ENCODE results near the gene HGF.
"Not testable (repeated sequence)": the region's sequence is repeated elsewhere in the genome, so short reads cannot be mapped to it uniquely, and the experiment has no call there.

The HGF gene

DNA sequence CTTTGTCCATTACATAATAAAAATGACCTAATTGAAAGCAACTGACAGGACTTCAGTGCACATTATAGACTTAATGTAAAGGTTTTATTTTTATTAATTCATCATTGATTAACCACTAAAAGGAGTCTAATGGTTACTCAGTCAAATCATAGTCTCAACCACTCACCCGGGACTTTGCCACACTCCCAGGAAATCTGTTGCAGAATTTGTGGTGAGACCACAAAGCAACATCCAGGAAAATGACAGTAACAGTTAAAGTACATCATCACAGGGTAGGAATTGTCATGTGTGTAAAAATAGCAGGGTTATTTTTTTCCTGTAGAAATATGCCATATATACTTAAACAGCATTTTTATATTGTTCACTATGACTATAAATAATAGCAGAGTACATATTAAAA lies 6.3 kb upstream of the HGF start:
- DNase-seq, result peak; percentile 25

DNA sequence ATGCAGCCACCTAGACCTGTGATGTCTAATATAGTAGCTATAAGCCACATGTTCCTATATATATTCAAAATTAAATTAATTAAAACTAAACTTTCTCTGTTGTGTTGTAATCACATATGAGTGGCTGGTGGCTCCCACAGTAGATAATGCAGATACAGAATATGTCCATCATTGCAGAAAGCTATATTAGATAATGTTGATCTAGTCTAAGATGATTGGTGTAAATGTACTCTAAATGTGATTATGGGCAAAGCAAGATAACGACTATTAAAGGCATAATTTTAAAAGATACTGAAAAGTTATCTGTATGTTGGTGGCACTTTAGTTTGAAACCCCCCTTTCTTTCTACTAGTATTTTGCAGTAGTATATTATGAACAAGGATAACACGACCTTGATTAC lies 5.7 kb upstream of the HGF start:
- no peak for DNase-seq

DNA sequence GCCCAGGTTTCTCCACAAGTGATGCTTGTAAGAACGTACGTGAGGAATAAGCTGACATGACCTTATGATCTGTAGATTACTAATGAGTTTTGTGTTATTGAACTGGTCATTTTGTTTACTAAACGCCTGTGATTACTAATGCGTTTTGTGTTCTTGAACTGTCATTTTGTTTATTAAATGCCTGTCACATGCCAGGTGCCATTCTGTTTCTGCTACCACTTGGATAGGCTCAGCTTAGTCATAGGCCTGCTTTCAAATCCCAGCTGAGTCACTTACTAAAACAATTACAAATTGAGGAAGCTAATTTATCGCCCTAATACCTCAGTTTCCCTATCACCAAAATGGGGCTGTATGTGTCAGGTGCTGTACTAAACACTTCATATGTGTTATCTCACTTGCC lies 4.7 kb upstream of the HGF start:
- peak; percentile 55 for DNase-seq

DNA sequence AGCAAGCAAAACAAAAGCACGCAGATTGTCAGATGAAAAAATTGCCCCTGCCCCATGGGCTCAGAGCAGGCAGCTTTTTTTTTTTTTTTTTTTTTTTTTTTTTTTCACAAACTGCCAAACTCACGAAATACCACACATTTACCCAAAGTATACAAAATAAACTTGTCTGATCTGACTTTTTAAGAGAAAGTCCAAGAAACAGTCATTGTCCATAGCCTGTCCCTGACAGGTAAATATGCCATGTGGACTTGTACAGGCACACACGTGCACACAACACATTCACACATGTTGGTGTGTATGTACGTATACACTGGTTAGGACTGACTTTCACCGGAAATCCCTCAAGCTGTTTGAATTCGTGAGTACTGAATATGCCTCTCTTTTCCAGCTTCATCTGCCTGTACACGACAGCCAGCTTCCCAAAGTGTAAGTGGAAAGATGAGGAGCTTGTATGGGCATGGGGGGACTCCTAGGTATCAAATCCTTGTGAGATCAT lies 929 bp upstream of the HGF start:
- DNase-seq, result no peak

DNA sequence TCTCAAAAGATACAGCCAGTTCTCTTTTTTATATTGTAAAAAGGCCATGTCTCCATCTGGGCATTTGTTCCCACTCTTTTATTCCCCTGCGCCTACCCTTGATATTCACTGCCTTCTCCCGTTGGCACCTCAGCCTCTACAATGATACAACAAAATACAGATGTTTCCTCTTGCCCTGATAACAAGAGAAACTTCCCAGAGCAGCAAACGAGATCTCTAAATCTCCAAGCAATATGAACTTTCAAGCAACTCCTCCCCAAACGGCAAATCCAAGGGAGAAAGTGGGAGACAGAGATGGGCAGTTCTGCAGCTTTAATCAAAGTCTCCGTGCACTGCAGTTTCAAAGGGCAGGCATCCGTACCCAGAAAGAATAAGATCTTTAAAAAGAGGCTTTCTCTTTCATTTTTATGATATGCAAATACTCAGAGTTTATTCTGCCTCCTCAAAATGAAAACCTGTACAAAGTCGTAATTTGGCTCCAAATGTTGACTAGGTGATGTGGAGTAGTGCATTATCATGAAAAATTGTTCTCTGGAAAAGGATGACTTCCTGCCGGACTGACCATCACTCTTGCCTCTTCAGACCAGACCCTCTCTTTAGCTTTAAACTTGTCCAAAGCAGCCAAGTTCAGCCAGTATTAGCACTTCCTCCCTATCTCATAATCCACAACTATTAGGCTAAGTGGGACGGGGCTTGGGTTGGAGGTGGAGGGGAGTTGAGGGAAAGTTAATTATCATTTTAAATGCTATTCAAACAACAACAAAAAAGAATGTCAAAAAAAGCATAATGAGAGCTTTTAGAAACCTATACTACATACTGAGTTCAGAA lies 682 bp downstream of the HGF start:
- DNase-seq, result no peak

DNA sequence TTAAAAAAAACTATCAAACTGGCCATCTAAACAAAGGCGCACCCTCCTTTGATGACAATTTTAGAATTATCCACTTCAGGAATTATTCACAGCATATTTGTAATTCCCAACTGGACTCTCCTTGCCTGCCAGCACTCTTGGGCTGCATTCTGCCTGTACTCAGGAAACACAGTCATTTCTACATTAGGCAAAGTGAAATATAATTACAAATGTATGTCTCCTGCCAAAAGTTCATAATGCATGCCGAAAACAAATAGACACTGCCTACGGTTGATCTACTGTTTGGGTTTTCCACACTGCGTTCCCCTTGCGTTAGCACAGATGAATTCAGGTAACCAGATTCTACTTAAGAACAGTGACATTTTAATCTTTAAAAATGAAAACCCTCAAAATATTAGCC lies 1.9 kb downstream of the HGF start:
- DNase-seq, result peak; percentile 67

DNA sequence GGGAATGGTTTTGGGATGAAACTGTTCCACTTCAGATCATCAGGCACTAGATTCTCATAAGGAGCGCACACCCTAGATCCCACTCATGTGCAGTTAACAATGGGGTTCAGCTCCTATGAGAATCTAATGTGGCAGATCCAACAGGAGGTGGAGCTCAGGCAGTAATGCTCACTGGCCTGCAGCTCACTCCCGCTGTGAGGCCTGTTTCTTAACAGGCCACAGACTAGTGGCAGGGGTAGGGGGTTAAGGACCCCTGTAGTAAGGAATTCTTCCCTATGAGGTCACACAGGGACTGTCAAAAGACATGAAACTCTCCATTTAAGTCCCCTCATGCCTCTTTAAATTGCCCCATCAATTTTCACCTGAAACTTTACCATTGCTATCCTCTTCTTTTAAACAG lies 8.0 kb downstream of the HGF start:
- no peak for DNase-seq

DNA sequence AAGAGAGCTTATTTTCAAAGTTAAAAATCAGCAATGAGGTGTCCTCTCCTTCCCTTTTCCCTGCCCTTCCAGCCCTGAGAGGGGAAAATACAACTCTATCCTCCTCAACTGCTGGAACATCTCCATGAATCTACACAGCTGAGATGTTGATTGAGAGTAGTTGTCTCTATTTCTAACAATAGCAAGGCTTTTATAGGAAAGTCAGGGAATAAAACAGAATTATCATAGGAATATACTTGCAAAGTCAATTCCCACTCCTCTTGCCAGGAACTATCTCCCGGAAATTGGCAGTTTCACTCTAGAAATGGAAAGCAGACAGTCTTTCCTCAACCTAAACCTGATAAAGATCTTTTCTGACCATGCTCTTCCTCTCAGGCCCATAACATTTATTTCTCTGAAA lies 8.8 kb downstream of the HGF start:
- DNase-seq, result no peak

DNA sequence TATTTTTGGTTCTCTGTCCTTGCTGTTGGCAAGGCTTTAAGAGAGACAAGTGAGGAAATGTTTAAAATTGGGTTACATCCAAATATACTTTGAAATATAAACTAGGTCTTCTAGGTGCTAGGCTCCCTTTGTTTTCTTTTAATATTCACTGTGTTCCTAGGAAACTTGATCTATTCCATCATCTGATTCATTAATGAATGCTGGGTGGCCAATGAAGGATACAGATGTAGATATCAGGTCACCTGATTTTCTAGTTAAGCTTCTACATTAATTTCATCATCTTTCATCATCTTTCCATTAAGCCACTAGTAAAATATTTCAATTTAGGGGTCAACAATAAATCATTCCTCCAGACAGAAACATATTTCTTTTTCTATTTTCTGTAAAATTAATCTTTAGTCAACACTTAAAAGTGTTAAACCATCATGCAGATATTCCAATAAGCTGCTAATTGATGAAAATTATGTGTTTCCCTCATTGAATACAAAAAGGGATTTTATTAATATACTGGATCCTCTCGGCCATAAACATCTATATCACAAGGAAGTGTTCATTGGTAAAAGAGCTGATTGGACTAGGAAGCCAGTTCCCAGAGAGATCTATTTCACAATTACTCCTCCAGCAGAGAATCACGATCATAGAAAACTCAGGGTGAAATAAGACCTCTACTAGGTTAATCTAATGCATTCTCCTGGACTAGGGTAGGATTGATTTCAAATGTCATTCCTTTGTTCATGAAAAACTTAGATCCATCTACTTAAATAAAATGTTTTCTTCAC lies 14.7 kb downstream of the HGF start:
- DNase-seq, result no peak

DNA sequence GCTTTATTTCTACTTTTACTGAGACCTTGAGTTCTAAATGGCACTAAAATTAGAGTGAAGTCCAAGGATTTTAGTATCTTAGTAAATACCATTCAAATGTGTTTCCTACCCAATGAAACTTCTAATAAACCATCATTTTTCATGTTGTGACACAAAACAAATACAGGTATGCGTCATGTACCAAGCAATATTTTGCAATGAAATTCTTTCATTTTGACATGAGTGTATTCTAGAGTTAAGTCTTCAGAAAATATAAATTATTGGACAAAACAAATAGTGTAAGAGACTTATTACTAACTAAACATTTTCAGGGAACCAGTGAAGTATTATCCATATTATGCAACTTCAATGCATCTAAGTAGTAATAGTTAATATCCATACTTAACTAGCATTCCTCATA lies 16.5 kb downstream of the HGF start:
- no peak for DNase-seq

DNA sequence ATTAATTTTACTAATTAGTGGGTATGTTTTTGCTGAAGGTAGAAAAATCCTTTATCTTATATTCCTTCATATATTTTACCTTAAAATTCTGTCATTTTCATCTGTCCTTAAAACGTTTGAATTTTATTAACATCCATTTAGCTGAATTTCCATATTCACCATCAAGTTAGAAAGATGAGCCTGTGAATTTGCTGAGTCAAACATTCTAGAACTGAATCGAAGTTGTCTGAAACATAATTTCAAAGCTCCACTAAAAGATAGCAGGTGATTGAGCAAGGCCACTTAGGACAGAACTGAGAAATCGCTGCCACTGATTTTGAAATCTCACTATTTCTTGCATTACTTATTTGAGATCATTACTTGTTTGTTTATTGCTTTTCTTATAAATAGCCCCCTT lies 17.5 kb downstream of the HGF start:
- no peak for DNase-seq

DNA sequence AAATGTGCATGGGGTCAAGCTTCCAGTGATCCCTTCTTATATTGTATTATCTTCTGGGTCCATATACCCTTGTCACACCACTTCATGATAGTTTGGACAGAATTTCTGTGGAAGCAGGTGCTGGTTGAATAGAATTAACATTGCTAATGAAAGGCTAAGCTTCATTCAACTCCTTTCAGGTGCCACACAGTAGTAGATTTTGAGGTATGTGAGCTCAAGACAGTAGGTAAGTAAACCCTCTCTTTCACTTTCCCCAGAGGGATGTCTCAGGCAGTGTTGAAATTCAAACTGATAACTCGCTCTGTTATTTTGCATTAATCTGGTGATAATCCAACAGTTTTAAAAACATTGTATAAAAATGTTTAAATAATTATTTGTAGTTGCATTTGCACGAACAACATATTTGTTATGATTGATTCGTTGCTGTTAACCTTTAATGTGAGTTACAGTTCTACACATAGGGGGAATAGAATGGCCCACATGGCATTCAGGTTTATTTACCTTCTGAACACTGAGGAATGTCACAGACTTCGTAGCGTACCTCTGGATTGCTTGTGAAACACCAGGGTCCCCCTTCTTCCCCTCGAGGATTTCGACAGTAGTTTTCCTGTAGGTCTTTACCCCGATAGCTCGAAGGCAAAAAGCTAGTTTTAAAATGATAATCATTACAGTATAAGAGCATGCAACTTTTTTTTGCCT lies 18.1 kb downstream of the HGF start:
- DNase-seq, result no peak

DNA sequence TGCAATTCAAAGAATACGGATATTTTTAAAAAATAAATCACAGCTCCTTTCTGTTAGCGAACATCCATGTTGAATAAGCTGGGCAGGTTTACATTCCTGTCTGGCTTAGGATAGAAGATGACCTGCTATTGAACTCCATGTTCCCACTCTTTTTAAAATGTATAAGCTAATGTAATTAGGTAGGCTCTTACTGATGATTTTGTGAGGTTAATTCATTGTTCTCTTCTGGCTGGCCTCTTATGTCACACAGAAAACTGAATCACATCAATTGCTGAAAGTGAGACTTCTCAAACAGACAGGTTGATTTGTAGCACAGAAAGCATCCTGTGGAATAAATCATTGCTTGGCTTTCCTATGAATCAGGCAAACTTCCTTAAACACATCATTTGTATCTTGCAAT lies 24.2 kb downstream of the HGF start:
- DNase-seq, result no peak

DNA sequence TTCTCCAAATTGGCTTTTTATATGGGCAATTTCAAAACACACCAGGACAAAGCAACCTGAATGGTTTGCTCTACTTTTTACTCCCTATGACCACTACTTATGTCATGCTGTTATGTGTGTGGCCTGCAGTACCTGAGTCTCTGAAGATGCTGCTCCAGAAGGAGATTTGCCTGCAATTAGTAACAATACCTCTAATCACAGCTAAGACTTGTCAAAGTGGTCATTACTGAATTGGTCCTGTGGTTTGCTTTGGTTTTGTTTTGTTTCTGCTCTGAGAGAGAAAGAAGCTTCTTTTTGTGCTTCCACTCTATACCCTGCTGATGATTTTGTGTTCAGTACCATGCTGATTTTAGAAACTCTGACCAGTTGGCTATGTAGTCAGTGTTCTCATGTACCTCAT lies 25.5 kb downstream of the HGF start:
- DNase-seq, result no peak

DNA sequence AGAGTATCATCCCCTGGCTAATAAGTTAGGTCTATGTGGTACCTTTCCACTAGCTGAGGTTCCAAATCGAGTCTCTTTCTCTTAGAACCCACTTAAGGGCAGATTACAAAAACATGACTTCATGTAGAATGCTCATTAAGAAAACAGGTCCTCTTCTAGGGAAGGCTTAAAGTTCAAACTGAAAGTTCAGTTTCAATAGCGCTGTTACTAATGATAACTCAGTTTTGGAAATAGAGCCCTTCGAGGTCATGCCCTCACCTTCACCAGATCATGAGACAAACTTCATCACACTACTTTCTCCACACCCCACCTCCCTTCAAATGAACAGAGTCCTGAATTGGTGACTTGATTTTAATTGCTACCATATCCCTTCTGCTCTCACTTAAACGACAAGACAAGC lies 26.2 kb downstream of the HGF start:
- DNase-seq, result no peak

DNA sequence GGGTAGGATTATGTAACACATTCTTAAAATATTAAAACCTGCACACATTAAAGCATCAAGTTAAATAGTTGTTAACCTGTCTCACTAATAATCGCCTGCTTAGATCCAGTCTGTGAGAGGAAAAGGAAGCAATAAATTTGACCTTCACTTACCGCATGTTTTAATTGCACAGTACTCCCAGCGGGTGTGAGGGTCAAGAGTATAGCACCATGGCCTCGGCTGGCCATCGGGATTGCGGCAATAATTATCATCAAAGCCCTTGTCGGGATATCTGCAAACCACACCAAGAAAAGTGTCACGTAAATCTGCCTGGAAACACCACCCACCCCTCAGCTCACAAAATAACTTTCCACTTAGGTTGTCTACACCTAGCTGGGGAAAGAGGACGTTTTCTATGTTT lies 26.6 kb downstream of the HGF start:
- DNase-seq, result no peak

DNA sequence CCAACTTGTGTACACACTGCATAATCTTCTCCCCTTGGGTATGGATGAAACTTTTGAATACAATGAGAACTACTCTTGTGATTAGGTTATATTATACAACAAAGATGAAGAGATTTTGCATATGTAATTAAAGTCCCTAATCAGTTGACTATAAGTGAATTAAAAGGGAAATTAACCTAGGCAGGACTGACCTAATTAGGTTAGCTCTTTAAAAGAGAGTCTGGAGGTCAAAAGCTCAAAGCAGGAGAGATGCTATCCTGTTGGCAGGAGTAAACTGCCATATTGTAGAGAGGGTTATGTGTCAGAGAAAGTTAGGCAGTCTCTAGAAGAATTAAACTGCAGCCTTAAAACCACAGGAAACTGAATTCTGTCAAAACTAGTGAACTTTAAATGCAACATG lies 29.4 kb downstream of the HGF start:
- no peak for DNase-seq

DNA sequence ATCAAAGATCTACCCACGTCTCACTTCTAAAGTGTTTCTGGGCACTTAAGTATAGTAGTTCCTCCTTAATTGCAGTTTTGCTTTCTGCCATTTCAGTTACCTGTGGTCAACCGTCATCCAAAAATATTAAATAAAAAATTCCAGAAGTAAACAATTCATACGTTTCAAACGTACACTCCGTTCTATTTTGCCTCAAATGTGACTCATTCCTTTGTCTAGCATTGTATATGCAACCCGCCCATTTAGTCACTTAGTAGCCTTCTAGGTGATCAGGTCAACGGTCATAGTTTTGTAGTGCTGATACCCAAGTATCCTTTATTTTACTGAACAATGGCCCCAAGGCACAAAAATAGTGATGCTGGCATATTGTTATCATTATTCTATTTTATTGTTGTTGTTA lies 33.8 kb downstream of the HGF start:
- no peak for DNase-seq

DNA sequence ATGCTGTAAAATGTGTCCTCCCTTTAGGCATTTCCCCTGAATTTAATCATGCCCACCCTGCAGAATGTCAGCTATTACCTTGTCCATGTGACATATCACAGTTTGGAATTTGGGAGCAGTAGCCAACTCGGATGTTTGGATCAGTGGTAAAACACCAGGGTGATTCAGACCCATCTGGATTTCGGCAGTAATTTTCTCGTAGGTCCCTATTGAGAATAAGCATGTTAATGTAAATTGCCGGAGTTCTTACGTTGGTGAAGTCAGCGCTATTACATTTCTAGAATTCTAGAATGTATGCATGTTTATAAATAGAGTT lies 44.1 kb downstream of the HGF start:
- DNase-seq, result peak; percentile 93

DNA sequence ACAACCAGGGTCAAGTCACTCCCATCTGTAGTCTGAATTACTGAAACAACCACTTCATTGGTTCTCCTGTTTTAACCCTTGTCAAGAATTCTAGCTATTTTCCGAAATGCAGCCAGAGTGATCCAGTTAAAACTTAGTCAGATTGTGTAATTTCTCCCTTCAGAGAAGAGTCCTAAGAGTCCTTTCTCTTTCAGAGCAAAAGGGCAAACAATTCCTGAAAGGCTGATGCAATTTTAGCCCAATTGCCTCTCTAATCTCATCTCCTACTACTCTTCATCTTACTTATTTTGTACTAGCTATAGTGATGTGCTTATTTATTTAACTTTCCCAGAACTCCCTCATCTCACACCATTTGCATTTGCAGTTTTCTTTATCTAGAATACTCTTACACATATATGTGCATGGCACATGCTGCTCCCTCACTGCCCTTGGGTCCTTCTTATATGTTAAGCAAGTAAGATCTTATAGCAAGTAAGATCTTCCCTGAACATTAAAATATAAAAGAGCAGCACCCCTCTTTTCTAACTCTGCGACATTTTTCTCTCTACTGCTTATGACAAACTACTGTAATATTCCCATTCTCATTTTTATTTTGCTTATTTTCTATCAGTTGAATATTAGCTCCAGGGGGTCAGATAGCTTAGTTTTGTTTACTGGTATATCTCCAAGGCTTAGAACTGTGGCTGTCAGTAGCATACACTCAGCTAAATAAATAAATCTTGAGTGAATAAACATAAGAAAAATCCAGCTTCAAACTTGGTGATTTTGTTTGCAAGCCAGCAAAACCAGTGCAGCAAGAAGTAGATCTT lies 44.6 kb downstream of the HGF start:
- peak; percentile 56 for DNase-seq

DNA sequence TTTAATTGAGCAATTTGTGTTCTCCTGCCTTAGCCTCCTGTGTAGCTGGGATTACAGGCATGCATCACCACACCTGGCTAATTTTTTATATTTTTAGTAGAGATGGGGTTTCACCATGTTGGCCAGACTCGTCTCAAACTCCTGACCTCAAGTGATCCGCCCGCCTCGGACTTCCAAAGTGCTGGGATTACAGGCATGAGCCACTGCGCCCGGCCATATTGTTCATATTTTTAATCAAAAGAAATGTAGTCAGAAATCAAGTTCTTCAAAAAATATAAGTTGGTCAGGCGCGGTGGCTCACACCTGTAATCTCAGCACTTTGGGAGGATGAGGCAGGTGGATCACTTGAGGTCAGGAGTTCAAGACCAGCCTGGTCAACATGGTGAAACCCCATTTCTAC lies 47.6 kb downstream of the HGF start:
- DNase-seq, result not testable (repeated sequence)

DNA sequence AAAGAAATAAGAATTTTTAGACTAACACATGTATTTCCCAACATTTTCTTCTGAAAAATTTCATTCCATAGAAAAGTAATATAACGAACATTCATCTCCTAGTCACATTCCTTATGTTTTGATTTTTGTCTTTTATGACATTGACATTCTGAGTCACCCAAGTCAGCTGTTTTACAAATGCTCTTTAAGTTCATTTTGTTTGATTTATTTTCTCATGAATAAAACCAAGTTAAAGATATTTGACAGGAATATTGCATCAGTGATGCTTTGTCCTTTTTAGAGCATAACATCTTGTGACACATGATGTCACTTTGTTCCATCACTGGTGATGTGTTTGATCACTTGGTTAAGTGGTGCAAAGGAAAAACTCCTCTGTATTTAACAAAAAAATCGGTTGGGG lies 48.4 kb downstream of the HGF start:
- peak; percentile 3 for DNase-seq

DNA sequence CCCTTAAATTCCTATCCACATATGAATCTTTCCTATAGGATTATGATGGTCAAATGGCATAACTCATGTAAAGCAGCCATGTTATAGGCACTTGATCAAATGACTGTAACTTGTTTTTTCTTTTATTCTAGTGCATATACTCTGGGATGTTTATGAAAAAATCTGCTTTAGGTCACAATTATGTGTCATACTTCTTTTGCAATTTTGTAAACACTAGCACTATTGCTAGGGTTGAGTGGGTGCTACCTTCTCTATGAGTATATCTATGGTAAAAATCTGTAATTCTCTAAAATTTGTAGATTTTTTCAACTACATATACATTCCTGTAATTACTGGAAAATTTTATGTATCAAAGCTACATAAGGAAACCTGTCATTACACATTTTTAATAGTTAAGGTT lies 50.0 kb downstream of the HGF start:
- peak; percentile 34 for DNase-seq

All from HCEC 1CT (cell line).